Pancreas (tissue), 10 donors: Measurements from ENCODE around the gene LDLRAD4. TPM values are rescaled to one million over a fixed set of nuclear protein-coding genes. Genes with fewer than 3 reads are reported as not detected.

ENCODE experiments used
- ATAC-seq, 4 donors: fragments of 200-7000 bp; cut with Tn5 transposase; one replicate each; pipeline versions ENCODE4 v1.8.0 to v1.9.1; 2020; ENCODE audit warnings: mild to moderate bottlenecking in 4 of 4, moderate library complexity in 4 of 4
- DNase-seq, 6 donors: peaks; one replicate each; pipeline ENCODE4 v3.0.0-alpha.2; 2020
- FAIRE-seq: peaks from 2 replicates; lab custom pipeline; 2012; peaks lifted over from hg19 to GRCh38; lab: Jason Lieb, UNC
- H3K27ac ChIP-seq, 4 donors: fragments of 200-600 bp; sonication (generic); 1 replicate in 3 of 4; 2 replicates in 1 of 4; pipeline versions ENCODE4 v1.5.0 to v1.8.0; 2020
- H3K27me3 ChIP-seq, 4 donors: fragments of 200-600 bp; one replicate each; pipeline ENCODE4 v1.8.0; 2021
- H3K36me3 ChIP-seq, 3 donors: fragments of 200-600 bp; sonication (generic) in 1 of 3; one replicate each; pipeline versions ENCODE4 v1.5.0 to v1.8.0; 2020 to 2021
- H3K4me1 ChIP-seq, 3 donors: fragments of 200-600 bp; one replicate each; pipeline ENCODE4 v1.8.0; 2021
- H3K4me3 ChIP-seq, 4 donors: fragments of 200-600 bp; sonication (generic) in 2 of 4; one replicate each; pipeline versions ENCODE4 v1.5.0 to v1.8.0; 2020 to 2021
- H3K9me3 ChIP-seq, 4 donors: fragments of 200-600 bp; one replicate each; pipeline ENCODE4 v1.8.0; 2021
- CTCF ChIP-seq, 4 donors: fragments of 200-600 bp; sonication (generic) in 3 of 4; IDR thresholded peaks; one replicate each; pipeline versions ENCODE4 v1.5.0 to v1.8.0; 2021; ENCODE audit warnings: antibody characterized with exemption in 4 of 4
- WGBS, 2 donors: extraction: QIAGEN DNeasy Blood & Tissue Kit; methylation state at CpG; one replicate each; pipeline ENCODE4 v1.1.7; 2013; 5-methylcytosine and 5-hydroxymethylcytosine counted together
- intact Hi-C, 3 donors: fragments of 100-400 bp; cut with DNase I; formaldehyde crosslinking; loops; one replicate each; pipeline versions ENCODE4 v1.11.1 to v1.14.2; 2022
- polyA plus RNA-seq, 2 donors: library from polyadenylated mRNA; stranded (reverse); fragments of 200-250 nt; gene quantifications; one replicate each; pipeline ENCODE4 v1.2.3, GENCODE V29; 2013
- total RNA-seq, 6 donors: library from RNA; stranded (reverse); fragmentation: NEBNext Ultra II Directional in 4 of 6; extraction: Animal tissue kit (Norgen Biotek cat#: 25700) in 4 of 6; gene quantifications; one replicate each; pipeline versions ENCODE4 v1.2.1 to v1.2.4, GENCODE V29; 2021 to 2023
- donor health status: healthy with polysubstance abuse.
- donor health status: DM: no; HTN: no; CAD: no; lungs with moderate emphysema.
- donor health status: DM: no; HTN: no; CAD: no.
- donor health status: control.
- donor health status: control.
- donor health status: Bipolar disorder and iron deficiency.
- donor health status: DM: yes; HTN: yes; CAD: no.
- donor health status: DM: no; HTN: no; CAD: no.
- donor health status: DM: no; HTN: no; CAD: no.
- donor health status: DM: yes; HTN: yes; CAD: no.

The LDLRAD4 gene
- total and polyA plus RNA-seq, 8 donors = 2.5 to 21.8 (median 5.7) TPM

- TF ChIP-seq CTCF (IDR thresholded peaks at IDR 0.05) = no peak
- WGBS, 2 donors = 73 to 79% methylated on average over 21 of the region's 21 CpGs
- DNase-seq = no peak
- ATAC-seq = no peak
- H3K27ac ChIP-seq = no peak overlapping the region
- FAIRE-seq = no peak
- no peak overlapping the region for H3K4me3 ChIP-seq
- H3K9me3 ChIP-seq = no peaks in the 10 kb centered on the region
- intact Hi-C loops = no loop called here
- no peaks in the 10 kb centered on the region for H3K4me1 ChIP-seq
- H3K36me3 ChIP-seq = no peaks in the 10 kb centered on the region
- no peaks in the 10 kb centered on the region for H3K27me3 ChIP-seq
Measured at GRCh38 chr18:13613591-13614501, 395.3 kb downstream of the LDLRAD4 start.

- intact Hi-C loops = no loop called here
- WGBS, 2 donors = 70 to 78% methylated on average over 16 of the region's 16 CpGs
- no peak for TF ChIP-seq CTCF (IDR thresholded peaks at IDR 0.05)
- ATAC-seq (no peak), DNase-seq (no peak), FAIRE-seq (no peak)
- H3K4me3 ChIP-seq = no peak overlapping the region
- no peaks in the 10 kb centered on the region for H3K4me1 ChIP-seq
- H3K27ac ChIP-seq = no peak overlapping the region
- no peaks in the 10 kb centered on the region for H3K27me3 ChIP-seq
- H3K36me3 ChIP-seq = no peaks in the 10 kb centered on the region
- no peaks in the 10 kb centered on the region for H3K9me3 ChIP-seq
Measured at GRCh38 chr18:13614641-13615288, 396.2 kb downstream of the LDLRAD4 start.

GRCh38 chr18:13615432-13615861 is 396.9 kb downstream of the LDLRAD4 start:
- intact Hi-C loops = no loop called here
- no peak for TF ChIP-seq CTCF (IDR thresholded peaks at IDR 0.05)
- no peaks in the 10 kb centered on the region for H3K9me3 ChIP-seq
- no peak overlapping the region for H3K4me3 ChIP-seq
- no peak for FAIRE-seq
- WGBS, 2 donors = 76 to 82% methylated on average over 8 of the region's 8 CpGs
- no peak for DNase-seq
- H3K27me3 ChIP-seq = no peaks in the 10 kb centered on the region
- no peaks in the 10 kb centered on the region for H3K4me1 ChIP-seq
- no peaks in the 10 kb centered on the region for H3K36me3 ChIP-seq
- no peak for ATAC-seq
- H3K27ac ChIP-seq = no peak overlapping the region

- DNase-seq (no peak), FAIRE-seq (no peak), ATAC-seq (no peak)
- WGBS, 2 donors = 58 to 70% methylated on average over 5 of the region's 5 CpGs
- Histone ChIP-seq H3K4me3 (no peak overlapping the region), H3K36me3 (no peaks in the 10 kb centered on the region), H3K27me3 (no peaks in the 10 kb centered on the region), H3K27ac (no peak overlapping the region), H3K4me1 (no peaks in the 10 kb centered on the region), H3K9me3 (no peaks in the 10 kb centered on the region)
- TF ChIP-seq CTCF (IDR thresholded peaks at IDR 0.05) = no peak
- intact Hi-C loops = no loop called here
Measured at GRCh38 chr18:13616041-13616440, 397.5 kb downstream of the LDLRAD4 start.
